Type B pancreatic cell (in vitro differentiated cells): ENCODE data around the gene STAU1. TPM values are rescaled to one million over a fixed set of nuclear protein-coding genes. Genes with fewer than 3 reads are reported as not detected.
"Not testable (repeated sequence)": the region's sequence is repeated elsewhere in the genome, so short reads cannot be mapped to it uniquely, and the experiment has no call there.

ENCODE experiments used
- DNase-seq: peaks from one replicate; pipeline ENCODE4 v3.0.0; 2021; ENCODE audit warnings: mixed read lengths; ENCODE audit not compliant: unreplicated experiment; ENCODE audit errors: extremely low spot score
- H3K27ac Mint-ChIP-seq: 2 replicates; pipeline ENCODE4 v1.8.0; 2021; ENCODE audit warnings: mild to moderate bottlenecking, mixed read lengths
- H3K27me3 Mint-ChIP-seq: 2 replicates; pipeline ENCODE4 v1.8.0; 2021; ENCODE audit warnings: mixed read lengths
- H3K36me3 Mint-ChIP-seq: 2 replicates; pipeline ENCODE4 v1.8.0; 2021; ENCODE audit warnings: mixed read lengths
- H3K4me1 Mint-ChIP-seq: one replicate; pipeline ENCODE4 v1.8.0; 2021; ENCODE audit warnings: mixed read lengths; ENCODE audit not compliant: unreplicated experiment
- H3K4me3 Mint-ChIP-seq: 2 replicates; pipeline ENCODE4 v1.8.0; 2021; ENCODE audit warnings: mild to moderate bottlenecking, mixed read lengths
- H3K9me3 Mint-ChIP-seq: 2 replicates; pipeline ENCODE4 v1.8.0; 2021; ENCODE audit warnings: mixed read lengths
- total RNA-seq: library from RNA; stranded (reverse); gene quantifications from 2 replicates; pipeline ENCODE4 v1.2.1, GENCODE V29; 2021; ENCODE audit warnings: low replicate concordance
- TF ChIP-seq, protein P1 (sequence below): fragments of 200-600 bp; sonication (generic); conservative IDR thresholded peaks from 2 replicates; pipeline ENCODE4 v1.5.0; 2021; ENCODE audit warnings: antibody characterized with exemption, mild to moderate bottlenecking

Gene STAU1
- total RNA-seq, 1 donor from 2014 or later: 79.8 TPM

DNA sequence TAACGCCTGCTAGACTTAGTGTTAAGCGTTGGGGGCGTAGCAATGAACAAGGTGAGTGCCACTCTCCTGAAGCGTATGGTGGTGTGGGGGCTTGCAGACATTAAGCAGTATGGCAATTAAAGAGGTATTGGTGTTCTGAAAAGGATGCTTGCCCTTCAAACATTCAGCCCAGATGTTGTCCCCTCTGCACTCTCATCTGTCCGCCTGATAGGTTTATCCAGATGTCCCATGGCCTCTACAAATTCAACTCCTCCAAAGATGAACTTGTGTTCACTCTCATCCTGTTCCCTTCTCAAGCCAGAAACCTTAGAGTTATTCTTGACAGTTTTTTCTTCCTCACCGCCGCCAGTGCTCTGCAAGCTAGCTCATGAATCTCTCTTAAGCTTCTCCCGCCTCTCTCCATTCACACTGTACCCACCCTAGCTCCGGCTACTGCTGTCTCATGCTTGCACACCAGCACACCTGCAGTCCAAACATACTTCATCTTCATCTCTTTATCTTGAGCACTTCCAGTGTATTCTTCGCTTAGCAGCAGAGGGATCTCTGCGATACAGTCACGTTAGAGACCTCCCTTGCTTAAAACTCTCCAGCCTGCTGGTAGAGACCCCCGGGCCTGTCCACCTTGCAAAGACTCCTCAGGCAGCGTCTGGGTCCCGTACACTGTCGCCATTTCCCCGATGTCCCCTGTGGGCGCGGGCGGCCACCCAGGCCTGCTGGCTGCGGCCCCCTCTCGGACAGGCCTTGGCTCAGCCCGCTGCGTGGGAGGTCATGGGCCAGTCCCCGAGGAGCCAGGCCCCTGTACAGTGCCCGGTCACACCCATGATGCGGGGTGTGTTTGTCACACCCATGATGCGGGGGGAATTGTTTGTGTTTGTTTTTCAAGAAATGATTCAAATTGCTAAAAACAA lies 32.0 kb upstream of the STAU1 start:
- Mint-ChIP-seq H3K27ac (peak overlapping the region; percentile 96), H3K4me3 (peak overlapping the region; percentile 92), H3K4me1 (peaks cover 20% of the 10 kb centered on the region), H3K9me3 (no peaks in the 10 kb centered on the region), H3K27me3 (no peaks in the 10 kb centered on the region), H3K36me3 (peaks cover 9% of the 10 kb centered on the region)
- TF ChIP-seq, protein P1, sequence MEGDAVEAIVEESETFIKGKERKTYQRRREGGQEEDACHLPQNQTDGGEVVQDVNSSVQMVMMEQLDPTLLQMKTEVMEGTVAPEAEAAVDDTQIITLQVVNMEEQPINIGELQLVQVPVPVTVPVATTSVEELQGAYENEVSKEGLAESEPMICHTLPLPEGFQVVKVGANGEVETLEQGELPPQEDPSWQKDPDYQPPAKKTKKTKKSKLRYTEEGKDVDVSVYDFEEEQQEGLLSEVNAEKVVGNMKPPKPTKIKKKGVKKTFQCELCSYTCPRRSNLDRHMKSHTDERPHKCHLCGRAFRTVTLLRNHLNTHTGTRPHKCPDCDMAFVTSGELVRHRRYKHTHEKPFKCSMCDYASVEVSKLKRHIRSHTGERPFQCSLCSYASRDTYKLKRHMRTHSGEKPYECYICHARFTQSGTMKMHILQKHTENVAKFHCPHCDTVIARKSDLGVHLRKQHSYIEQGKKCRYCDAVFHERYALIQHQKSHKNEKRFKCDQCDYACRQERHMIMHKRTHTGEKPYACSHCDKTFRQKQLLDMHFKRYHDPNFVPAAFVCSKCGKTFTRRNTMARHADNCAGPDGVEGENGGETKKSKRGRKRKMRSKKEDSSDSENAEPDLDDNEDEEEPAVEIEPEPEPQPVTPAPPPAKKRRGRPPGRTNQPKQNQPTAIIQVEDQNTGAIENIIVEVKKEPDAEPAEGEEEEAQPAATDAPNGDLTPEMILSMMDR: no peak
- DNase-seq: no peak

DNA sequence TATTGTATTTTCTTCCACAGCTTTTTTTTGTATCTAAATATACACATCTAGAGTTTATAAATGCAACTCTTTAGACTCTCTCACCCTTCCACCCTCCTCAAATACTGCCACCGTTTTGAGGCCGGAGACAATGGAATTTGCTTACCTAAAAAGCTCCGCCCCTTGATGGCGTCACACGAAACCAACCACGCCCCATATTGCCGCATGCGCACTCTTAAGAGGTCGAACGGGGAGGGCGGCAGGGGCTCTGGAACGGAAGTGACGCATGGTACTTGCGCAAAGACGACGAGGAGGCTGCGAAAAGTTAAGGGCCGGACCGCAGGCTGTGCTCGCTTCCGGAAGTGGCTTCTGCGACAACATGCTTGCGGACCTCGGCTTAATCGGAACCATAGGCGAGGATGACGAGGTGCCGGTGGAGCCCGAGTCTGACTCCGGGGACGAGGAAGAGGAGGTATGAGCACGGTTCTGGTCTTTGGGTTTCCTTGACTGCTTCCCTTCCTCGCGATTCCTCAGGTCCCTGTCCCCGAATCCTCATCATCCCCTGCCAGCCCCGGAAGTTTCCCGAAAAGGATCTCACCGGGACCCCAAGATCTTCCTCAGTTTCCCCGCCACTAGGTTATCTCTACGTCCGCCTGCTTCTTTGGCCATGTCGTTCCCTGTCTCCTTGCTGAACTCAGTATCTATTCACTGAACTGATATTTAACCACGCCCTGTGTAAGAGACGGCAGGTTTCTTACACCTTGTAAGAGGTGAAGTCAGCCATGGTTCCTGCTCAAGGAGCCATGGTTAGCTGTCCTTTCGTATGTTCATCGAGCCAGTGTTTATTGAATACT lies 31.2 kb upstream of the STAU1 start, which contains the start of gene DDX27:
TSS of gene DDX27 (plus strand) at position 326 of the 833 bp plus-strand sequence. CDS start at position 359, 33 bp downstream.
- Mint-ChIP-seq H3K9me3 (no peaks in the 10 kb centered on the region), H3K4me1 (peaks cover 20% of the 10 kb centered on the region), H3K36me3 (peaks cover 4% of the 10 kb centered on the region), H3K27ac (peak within 1 kb of the TSS; percentile 96), H3K27me3 (no peaks in the 10 kb centered on the region), H3K4me3 (peak within 1 kb of the TSS; percentile 92)
- peak; percentile 97 for DNase-seq
- TF ChIP-seq, protein P1: peak; percentile 15

DNA sequence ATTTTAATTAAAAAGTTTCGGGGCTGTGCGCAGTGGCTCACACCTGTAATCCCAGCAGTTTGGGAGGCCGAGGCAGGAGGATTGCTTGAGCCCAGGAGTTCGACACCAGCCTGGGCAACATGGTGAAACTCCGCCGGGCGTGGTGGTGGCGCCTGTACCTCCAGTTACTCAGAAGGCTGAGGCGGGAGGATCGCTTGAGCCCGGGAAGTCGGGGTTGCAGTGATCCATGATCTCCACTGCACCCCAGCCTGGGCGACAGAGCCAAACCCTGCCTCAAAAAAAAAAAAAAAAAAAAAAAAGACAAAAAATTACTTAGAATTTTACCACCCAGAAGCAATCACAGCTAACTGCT lies 30.6 kb upstream of the STAU1 start:
- not testable (repeated sequence) for H3K9me3 Mint-ChIP-seq, H3K27me3 Mint-ChIP-seq, H3K36me3 Mint-ChIP-seq, DNase-seq
- Mint-ChIP-seq H3K27ac (peak overlapping the region; percentile 96), H3K4me1 (peaks cover 20% of the 10 kb centered on the region), H3K4me3 (peak overlapping the region; percentile 92)

DNA sequence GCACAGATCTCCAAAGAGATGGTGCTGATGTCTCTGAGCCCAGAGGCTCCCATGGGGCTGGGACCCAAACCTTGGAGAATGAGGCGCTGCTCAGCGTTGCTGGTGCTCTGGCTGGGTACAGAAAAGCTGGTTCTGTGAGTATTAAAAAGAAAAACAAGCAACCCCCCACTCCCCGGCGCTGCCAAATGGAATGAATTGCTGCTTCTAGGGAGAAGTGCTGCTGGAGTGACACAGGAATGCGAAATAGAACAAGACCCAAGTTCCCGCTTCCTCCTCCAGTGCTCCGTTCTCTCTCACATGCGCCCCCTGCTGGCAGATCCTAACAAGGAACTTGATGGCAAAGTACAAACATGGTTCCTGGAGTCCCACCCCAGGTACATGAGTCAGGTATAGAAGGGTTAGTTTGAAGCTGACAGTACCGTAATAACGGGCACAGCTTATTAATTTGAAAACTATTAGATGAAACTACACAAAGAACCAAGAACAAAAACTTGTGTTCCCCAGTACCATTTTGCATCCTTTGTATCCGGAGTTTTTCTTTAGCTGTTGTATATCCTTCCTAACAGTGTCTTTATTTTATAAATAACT lies 29.0 kb upstream of the STAU1 start:
- DNase-seq: peak; percentile 92
- Mint-ChIP-seq H3K27me3 (no peaks in the 10 kb centered on the region), H3K9me3 (no peaks in the 10 kb centered on the region), H3K4me3 (peak overlapping the region; percentile 79), H3K4me1 (peaks cover 20% of the 10 kb centered on the region), H3K27ac (peak overlapping the region; percentile 87), H3K36me3 (peaks cover 4% of the 10 kb centered on the region)
- TF ChIP-seq, protein P1: peak; percentile 91

DNA sequence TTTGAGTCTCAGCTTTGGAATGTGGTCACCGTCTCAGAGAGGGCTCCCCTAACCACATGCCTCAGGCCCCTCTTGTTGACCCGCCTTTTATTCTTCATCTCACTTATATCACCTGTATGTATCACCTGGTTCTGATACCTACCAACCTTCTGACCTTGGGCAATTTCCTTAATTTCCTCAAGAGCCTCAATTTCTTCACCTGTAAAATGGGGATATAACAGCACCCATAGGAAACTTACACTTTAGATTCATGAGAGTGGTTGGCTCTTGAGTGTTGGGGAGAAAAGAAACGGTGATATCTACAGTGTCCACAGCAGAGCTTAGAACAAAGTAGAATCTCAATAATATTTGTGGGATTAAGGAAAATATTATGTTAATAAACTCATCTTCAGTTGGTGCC lies 27.1 kb upstream of the STAU1 start:
- TF ChIP-seq, protein P1: no peak
- Mint-ChIP-seq H3K27me3 (no peaks in the 10 kb centered on the region), H3K4me3 (no peak overlapping the region), H3K36me3 (peaks cover 4% of the 10 kb centered on the region), H3K9me3 (peaks cover 3% of the 10 kb centered on the region), H3K27ac (no peak overlapping the region), H3K4me1 (peaks cover 18% of the 10 kb centered on the region)
- no peak for DNase-seq
